Measurements from ENCODE around the gene PTPRG. TPM values are rescaled to one million over a fixed set of nuclear protein-coding genes. Genes with fewer than 3 reads are reported as not detected.

The PTPRG gene
- total RNA-seq, 1 experiment from 2014 or later, result 11.7 TPM

DNA sequence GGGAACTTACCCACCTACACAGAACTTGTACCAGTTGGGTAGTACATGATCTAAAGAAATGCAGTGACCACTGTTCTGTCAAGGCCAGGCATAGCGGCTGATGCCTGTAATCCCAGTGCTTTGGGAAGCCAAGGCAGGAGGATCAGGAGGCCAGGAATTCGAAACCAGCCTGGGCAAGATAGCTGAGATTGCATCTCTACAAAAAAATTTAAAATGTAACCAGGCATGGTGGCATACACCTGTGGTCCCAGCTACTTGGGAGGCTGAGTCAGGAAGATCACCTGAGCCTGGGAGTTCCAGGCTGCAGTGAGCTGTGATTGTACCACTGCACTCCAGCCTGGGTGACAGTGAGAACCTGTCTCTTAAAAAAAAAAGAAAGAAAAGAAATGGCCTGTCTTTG lies 491.0 kb downstream of the PTPRG start:
- ChIA-PET POLR2A (ENCODE audit: low non-redundant PET) (no interaction called here), CTCF (no interaction called here)
- Histone ChIP-seq H3K4me1 (ENCODE audit: insufficient read depth, low read length, poor library complexity, severe bottlenecking) (no peaks in the 10 kb centered on the region), H3K4me3 (ENCODE audit: low read depth, low read length, poor library complexity, severe bottlenecking) (no peak overlapping the region), H3K36me3 (ENCODE audit: insufficient read depth, low read length, poor library complexity, severe bottlenecking) (no peaks in the 10 kb centered on the region), H3K27ac (ENCODE audit: low read depth, low read length, poor library complexity, severe bottlenecking) (no peak overlapping the region), H3K9me3 (ENCODE audit: low read depth, low read length, poor library complexity, severe bottlenecking) (no peaks in the 10 kb centered on the region), H3K27me3 (replicated peaks; ENCODE audit: insufficient read depth, low read depth, low read length, poor library complexity) (no peaks in the 10 kb centered on the region)
- no peak for DNase-seq (ENCODE audit: low spot score)
- intact Hi-C loops (cut with micrococcal nuclease; ENCODE audit: unreplicated experiment), result loop anchor here (5.0 kb wide), 1 partner anchor 490 kb away; the partner anchor contains the start of gene PTPRG
- no peak for TF ChIP-seq EZH2 (IDR thresholded peaks at IDR 0.05; ENCODE audit: borderline replicate concordance, low read depth, low read length, poor library complexity, severe bottlenecking)
- TF ChIP-seq, protein P1, sequence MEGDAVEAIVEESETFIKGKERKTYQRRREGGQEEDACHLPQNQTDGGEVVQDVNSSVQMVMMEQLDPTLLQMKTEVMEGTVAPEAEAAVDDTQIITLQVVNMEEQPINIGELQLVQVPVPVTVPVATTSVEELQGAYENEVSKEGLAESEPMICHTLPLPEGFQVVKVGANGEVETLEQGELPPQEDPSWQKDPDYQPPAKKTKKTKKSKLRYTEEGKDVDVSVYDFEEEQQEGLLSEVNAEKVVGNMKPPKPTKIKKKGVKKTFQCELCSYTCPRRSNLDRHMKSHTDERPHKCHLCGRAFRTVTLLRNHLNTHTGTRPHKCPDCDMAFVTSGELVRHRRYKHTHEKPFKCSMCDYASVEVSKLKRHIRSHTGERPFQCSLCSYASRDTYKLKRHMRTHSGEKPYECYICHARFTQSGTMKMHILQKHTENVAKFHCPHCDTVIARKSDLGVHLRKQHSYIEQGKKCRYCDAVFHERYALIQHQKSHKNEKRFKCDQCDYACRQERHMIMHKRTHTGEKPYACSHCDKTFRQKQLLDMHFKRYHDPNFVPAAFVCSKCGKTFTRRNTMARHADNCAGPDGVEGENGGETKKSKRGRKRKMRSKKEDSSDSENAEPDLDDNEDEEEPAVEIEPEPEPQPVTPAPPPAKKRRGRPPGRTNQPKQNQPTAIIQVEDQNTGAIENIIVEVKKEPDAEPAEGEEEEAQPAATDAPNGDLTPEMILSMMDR (conservative IDR thresholded peaks at IDR 0.05; ENCODE audit: low read depth, low read length), result no peak
- BruUV-seq (replicated peaks), result no TSS peak

DNA sequence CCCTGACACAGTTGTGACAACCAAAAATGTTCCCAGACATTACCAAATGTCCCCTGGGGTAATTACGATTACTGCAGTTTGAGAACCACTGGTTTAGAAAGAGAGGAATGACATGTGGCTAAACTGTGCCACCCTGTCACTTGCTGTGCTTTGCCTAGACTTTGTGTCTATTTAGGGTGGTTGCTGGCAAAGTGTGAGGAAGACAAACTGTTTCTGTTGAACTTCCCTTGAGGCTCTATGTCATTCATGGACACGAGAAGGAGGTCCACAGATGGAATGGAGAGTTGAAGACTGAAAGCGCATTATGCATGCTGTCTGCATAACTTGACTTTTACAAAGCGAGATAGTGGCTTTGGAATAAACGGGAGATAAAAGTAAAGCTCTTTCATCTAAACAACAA lies 495.3 kb downstream of the PTPRG start:
- no peak overlapping the region for H3K27ac ChIP-seq (ENCODE audit: low read depth, low read length, poor library complexity, severe bottlenecking)
- no peaks in the 10 kb centered on the region for H3K4me1 ChIP-seq (ENCODE audit: insufficient read depth, low read length, poor library complexity, severe bottlenecking)
- no TSS peak for BruUV-seq (replicated peaks)
- intact Hi-C loops (cut with micrococcal nuclease; ENCODE audit: unreplicated experiment), result no loop called here
- no peaks in the 10 kb centered on the region for H3K9me3 ChIP-seq (ENCODE audit: low read depth, low read length, poor library complexity, severe bottlenecking)
- no peak for TF ChIP-seq EZH2 (IDR thresholded peaks at IDR 0.05; ENCODE audit: borderline replicate concordance, low read depth, low read length, poor library complexity, severe bottlenecking)
- TF ChIP-seq, protein P1 (conservative IDR thresholded peaks at IDR 0.05; ENCODE audit: low read depth, low read length), result no peak
- no peaks in the 10 kb centered on the region for H3K36me3 ChIP-seq (ENCODE audit: insufficient read depth, low read length, poor library complexity, severe bottlenecking)
- POLR2A ChIA-PET (ENCODE audit: low non-redundant PET), result no interaction called here
- no peaks in the 10 kb centered on the region for H3K27me3 ChIP-seq (replicated peaks; ENCODE audit: insufficient read depth, low read depth, low read length, poor library complexity)
- DNase-seq (ENCODE audit: low spot score), result no peak
- H3K4me3 ChIP-seq (ENCODE audit: low read depth, low read length, poor library complexity, severe bottlenecking), result no peak overlapping the region
- CTCF ChIA-PET, result no interaction called here

DNA sequence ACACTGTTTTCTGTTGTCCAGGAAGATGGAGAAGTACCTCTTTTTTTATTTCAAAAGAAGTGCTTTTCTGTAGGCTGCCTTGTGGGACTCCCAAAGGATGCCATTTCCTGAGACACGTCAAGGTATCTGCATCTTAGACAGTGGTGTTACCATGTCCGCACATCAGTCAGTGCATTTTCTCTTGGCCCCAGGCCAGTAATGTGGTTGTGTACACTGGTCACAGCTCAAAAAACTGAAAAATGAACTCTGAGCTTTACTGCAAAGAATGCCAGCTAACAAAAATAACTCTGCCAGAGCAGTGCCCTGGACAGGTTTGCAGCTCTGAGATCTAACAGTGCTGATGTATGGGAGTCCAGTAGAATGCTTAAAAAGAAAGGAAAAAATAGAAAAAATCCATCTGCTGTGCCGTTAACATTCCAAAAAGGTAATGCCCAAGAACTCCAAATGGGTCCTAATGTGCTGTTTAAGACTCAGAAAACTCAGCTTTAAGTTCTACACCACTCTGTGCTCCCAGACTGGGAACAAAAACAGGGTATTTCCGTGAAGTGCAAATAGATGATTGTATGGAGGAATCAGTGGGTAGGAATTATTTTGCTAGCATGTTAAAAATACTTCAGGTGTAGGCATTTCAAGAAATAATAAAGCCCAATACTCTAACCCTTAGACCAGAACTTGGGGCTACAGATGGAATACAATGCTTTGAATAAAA lies 496.1 kb downstream of the PTPRG start:
- Histone ChIP-seq H3K27me3 (replicated peaks; ENCODE audit: insufficient read depth, low read depth, low read length, poor library complexity) (no peaks in the 10 kb centered on the region), H3K4me3 (ENCODE audit: low read depth, low read length, poor library complexity, severe bottlenecking) (no peak overlapping the region), H3K27ac (ENCODE audit: low read depth, low read length, poor library complexity, severe bottlenecking) (no peak overlapping the region), H3K4me1 (ENCODE audit: insufficient read depth, low read length, poor library complexity, severe bottlenecking) (no peaks in the 10 kb centered on the region), H3K9me3 (ENCODE audit: low read depth, low read length, poor library complexity, severe bottlenecking) (no peaks in the 10 kb centered on the region), H3K36me3 (ENCODE audit: insufficient read depth, low read length, poor library complexity, severe bottlenecking) (no peaks in the 10 kb centered on the region)
- DNase-seq (ENCODE audit: low spot score), result no peak
- TF ChIP-seq, protein P1 (conservative IDR thresholded peaks at IDR 0.05; ENCODE audit: low read depth, low read length), result no peak
- TF ChIP-seq EZH2 (IDR thresholded peaks at IDR 0.05; ENCODE audit: borderline replicate concordance, low read depth, low read length, poor library complexity, severe bottlenecking), result no peak
- intact Hi-C loops (cut with micrococcal nuclease; ENCODE audit: unreplicated experiment), result no loop called here
- POLR2A ChIA-PET (ENCODE audit: low non-redundant PET), result no interaction called here
- no TSS peak for BruUV-seq (replicated peaks)
- CTCF ChIA-PET, result no interaction called here
